Occipital lobe (tissue), 3 donors: ENCODE data around the gene GNAI2. TPM values are rescaled to one million over a fixed set of nuclear protein-coding genes. Genes with fewer than 3 reads are reported as not detected.

Experiments used
- DNase-seq: peaks from one replicate; lab custom pipeline; 2025; lab: John Stamatoyannopoulos, UW
- small RNA-seq: library from RNA; depleted of rRNA; stranded (forward); fragments of <200 nt; gene quantifications from one replicate; pipeline ENCODE3, GENCODE V24; 2014
- total RNA-seq: library from RNA; depleted of rRNA; stranded (reverse); fragments of >200 nt; gene quantifications from one replicate; pipeline ENCODE4 v1.2.3, GENCODE V29; 2014

GNAI2 gene
- total RNA-seq, 1 donor from 2014 or later: 84.5 TPM

- DNase-seq: no peak
These were observed 62.1 kb downstream of the GNAI2 start for GRCh38 chr3:50297896-50298725.

GRCh38 chr3:50298836-50299637 is 63.0 kb downstream of the GNAI2 start, which contains the start of the genes HYAL3 and NAA80:
HYAL3 (minus strand) TSS chr3:50299405; CDS start chr3:50295602, 3,803 bp downstream.
NAA80 (minus strand) TSS chr3:50299405; CDS start chr3:50297463, 1,942 bp downstream.
- peak; percentile 100 for DNase-seq

DNA sequence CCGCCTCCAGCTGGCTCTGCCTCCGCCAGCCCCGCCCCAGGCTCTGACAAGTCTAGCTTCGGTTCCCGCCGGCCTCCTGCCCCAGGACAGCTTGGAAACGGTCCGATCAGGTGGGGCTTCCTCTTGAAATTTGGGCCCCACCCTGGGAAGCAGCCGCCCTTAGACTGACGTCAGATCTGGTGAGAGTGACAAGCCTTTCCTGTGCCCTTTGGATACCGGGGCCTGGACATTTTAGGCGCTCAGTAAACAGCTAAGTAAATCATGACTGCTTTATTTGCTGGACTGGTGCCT is 63.6 kb downstream of the GNAI2 start:
- no peak for DNase-seq

DNA sequence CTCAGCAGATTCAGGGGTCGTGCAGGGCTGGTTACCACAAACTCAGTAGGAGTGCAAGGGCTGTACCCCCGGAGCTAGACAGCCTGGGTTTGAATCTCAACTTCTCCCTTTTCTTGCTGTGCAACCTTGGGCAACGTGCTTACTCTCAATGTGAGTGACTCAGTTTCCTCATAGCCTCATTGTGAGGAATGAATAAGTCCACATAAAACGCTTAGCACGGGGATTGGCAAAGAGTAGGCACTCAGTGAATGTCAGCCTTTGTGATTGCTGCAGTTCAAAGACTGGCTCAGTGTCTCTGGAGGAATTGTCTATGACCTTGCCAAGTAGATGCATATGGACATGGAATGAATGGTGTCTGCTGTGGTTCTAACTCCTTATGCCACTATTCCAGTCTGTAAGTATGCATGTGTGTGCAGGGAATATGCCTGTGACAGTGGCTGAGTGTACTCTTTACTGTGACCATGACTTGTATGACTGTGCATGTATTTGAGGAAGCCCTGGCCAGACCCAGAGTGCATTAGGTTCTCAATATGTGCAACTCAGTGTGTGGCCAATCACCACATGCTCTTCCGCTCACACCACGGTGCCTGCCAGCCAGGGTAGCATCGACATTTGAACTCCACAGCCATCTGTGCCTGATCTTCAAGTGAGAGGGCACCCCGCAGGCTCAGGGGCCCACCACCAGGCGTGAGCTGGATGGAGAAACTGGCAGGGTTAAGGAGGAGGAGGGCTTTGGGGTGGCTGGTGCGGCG is 64.1 kb downstream of the GNAI2 start:
- DNase-seq: peak; percentile 64

DNA sequence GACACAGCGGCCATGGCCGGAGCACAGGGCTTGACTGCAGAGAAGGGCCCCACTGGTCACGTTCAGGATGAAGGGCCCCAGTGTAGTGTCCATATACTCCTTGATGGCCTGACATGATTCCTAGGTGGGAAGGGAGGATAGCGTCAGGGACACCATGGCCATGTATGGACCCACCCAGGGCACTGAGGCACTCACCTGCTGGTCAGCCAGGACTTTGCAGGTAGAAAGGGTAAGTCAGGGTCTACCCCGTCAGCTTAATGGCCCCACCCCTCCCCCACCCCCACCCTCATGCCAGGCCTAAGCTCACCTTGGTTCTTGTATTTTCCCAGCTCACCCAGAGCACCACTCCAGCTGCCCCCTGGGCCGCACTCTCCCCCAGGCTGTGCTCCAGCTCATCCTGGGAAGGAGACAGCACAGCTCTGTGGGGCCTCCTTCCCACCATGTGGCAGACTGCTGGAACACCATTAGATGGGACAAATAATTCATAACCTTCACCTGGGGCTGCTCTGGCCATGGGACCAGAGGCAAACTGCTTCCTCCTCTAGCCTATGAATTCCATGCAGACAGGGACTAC is 64.8 kb downstream of the GNAI2 start:
- no peak for DNase-seq

- no peak for DNase-seq
These were observed 66.3 kb downstream of the GNAI2 start for GRCh38 chr3:50302095-50303012.

DNA sequence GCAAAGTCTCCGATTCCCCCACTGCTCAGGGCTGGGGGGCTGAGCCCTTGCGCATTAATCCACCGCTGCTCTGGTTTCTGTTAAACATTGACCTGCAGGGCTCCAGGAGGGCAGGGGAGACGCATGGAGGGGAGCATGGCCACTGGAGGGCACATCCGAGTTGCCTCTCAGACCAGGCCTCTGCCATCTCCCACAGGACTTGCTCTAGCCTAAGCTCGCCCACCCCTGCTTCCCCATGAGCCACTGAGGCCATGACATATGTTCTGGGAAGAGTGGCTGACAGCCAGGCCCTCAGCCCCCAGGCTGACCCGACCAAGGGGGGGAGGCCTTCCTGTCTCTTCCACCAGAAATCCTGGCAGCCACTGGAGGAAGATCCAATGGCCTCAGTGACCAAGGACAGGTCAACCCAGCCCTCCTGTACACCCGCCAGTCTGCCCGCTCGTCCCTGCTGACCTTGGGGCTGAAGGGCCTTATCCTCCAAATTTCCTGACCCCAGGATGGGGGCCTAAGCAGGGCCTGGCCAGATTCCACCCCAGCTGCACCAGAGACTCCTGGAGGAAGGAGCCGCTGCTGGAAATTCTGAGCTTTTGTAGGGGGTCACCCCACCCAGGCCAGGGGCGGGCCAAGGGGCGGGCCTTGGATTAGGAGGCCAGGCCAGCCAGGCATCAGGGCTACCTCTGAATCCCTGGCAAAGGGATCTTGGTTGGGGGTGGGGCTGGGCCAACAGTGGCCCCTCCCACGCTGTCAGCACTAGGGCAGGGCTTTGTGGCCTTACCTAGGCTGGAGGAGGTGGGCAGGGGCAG is 67.2 kb downstream of the GNAI2 start, which contains the start of gene HYAL1:
Gene HYAL1, minus strand, starts transcription at position 562 of the 803 bp plus-strand sequence. CDS start 618 bp downstream, outside the sequence.
- DNase-seq: no peak

DNA sequence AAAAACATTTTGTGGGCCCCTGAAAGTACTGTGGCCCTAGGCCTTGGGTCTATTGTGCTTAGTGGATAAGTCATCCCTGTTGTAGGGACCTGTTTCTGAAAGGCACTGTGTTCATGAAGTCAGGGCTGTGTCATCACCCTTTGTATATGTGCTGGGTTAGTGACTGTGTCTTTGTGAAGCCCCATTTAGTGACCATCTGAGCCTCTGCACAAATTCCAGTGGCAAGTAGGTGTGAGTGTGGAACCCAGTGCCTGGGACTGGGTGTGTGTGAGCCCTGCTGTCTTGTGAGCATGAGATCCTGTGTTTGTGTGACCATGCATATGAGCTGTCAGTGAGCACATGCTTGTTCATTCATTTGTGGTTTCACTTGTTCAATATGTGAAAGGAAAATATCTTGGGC is 68.6 kb downstream of the GNAI2 start:
- DNase-seq: no peak

Small RNAs within 50 kb of the gene (small RNA-seq; reads per million reads assigned to genes)
- not detected for gene MIR5787

Other genes with a start within 250 kb of the GNAI2 start
- 205 TPM for gene RBM5, start 147.3 kb upstream of the GNAI2 start, total RNA-seq
- 5.8 TPM for gene SEMA3F, start 80.9 kb upstream of the GNAI2 start, total RNA-seq
- gene GNAT1, start 44.6 kb upstream of the GNAI2 start, total RNA-seq: not detected
- gene SLC38A3, start 30.9 kb upstream of the GNAI2 start, total RNA-seq: 5.0 TPM
- gene SEMA3B, start 32.9 kb downstream of the GNAI2 start, total RNA-seq: 2.3 TPM
- gene LSMEM2, start 42.9 kb downstream of the GNAI2 start, total RNA-seq: 0.47 TPM
- 15.1 TPM for gene IFRD2, start 56.2 kb downstream of the GNAI2 start, total RNA-seq
- gene HYAL3, start 63.2 kb downstream of the GNAI2 start, total RNA-seq: 6.6 TPM
- gene NAA80, start 63.2 kb downstream of the GNAI2 start, total RNA-seq: 4.5 TPM
- 0.16 TPM for gene HYAL1, start 67.4 kb downstream of the GNAI2 start, total RNA-seq
- gene HYAL2, start 86.5 kb downstream of the GNAI2 start, total RNA-seq: 30.9 TPM
- gene TUSC2, start 92.0 kb downstream of the GNAI2 start, total RNA-seq: 16.2 TPM
- gene RASSF1, start 104.6 kb downstream of the GNAI2 start, total RNA-seq: 7.8 TPM
- 2.5 TPM for gene ZMYND10, start 109.5 kb downstream of the GNAI2 start, total RNA-seq
- gene NPRL2, start 114.6 kb downstream of the GNAI2 start, total RNA-seq: 19.0 TPM
- 10.0 TPM for gene CYB561D2, start 114.7 kb downstream of the GNAI2 start, total RNA-seq
- gene TMEM115, start 123.3 kb downstream of the GNAI2 start, total RNA-seq: 19.8 TPM